CD14-positive monocyte (primary cell): ENCODE results near the gene DSCAML1. TPM values are rescaled to one million over a fixed set of nuclear protein-coding genes. Genes with fewer than 3 reads are reported as not detected.
A peak's percentile ranks its signal among the peaks of the same experiment; 100 is the strongest.

ENCODE experiments used
- DNase-seq, 3 donors: peaks; one replicate each; pipeline ENCODE4 v3.0.0-alpha.2; 2011 to 2022
- H2AFZ ChIP-seq: 2 replicates; pipeline ENCODE4 v1.6.0; 2012; ENCODE audit warnings: mild to moderate bottlenecking, low read depth, low read length, inconsistent platforms; ENCODE audit not compliant: insufficient read depth, poor library complexity, severe bottlenecking
- H3K27ac ChIP-seq, 2 donors: 1 replicate in 1 of 2; 2 replicates in 1 of 2; pipeline ENCODE4 v1.5.1; 2012 to 2013; ENCODE audit warnings: low read length in 2 of 2, control low read depth in 1 of 2, inconsistent platforms in 1 of 2, low read depth in 1 of 2, mild to moderate bottlenecking in 1 of 2
- H3K27me3 ChIP-seq, 2 donors: one replicate each; pipeline versions ENCODE4 v1.6.0 to v1.6.1; 2011 to 2013; ENCODE audit warnings: low read length in 2 of 2; ENCODE audit not compliant: control insufficient read depth in 2 of 2, insufficient read depth in 2 of 2
- H3K36me3 ChIP-seq, 2 donors: replicated peaks in 1 of 2; 1 replicate in 1 of 2; 2 replicates in 1 of 2; pipeline versions ENCODE4 v1.5.1 to v1.6.1; 2012 to 2013; ENCODE audit warnings: low read length in 2 of 2, control low read depth in 1 of 2, inconsistent platforms in 1 of 2, mild to moderate bottlenecking in 1 of 2; ENCODE audit not compliant: insufficient read depth in 2 of 2, control insufficient read depth in 1 of 2
- H3K4me1 ChIP-seq, 2 donors: 1 replicate in 1 of 2; 2 replicates in 1 of 2; pipeline versions ENCODE4 v1.5.1 to v1.6.1; 2012 to 2013; ENCODE audit warnings: low read length in 2 of 2, control low read depth in 1 of 2, inconsistent platforms in 1 of 2, mild to moderate bottlenecking in 1 of 2, moderate library complexity in 1 of 2; ENCODE audit not compliant: insufficient read depth in 2 of 2, control insufficient read depth in 1 of 2
- H3K4me2 ChIP-seq: replicated peaks from 2 replicates; pipeline ENCODE3; 2012; ENCODE audit warnings: low read length, moderate library complexity, mild to moderate bottlenecking; ENCODE audit not compliant: poor library complexity, severe bottlenecking; ENCODE audit errors: extremely low read depth
- H3K4me3 ChIP-seq, 3 experiments: fragments of 200-600 bp in 1 of 3; sonication (generic) in 1 of 3; replicated peaks in 1 of 3; 1 replicate in 2 of 3; 2 replicates in 1 of 3; pipeline ENCODE4 v1.5.1; 2011 to 2013; ENCODE audit warnings: low read length in 3 of 3, mild to moderate bottlenecking in 3 of 3, control low read depth in 2 of 3, low read depth in 2 of 3, inconsistent platforms in 1 of 3, moderate library complexity in 1 of 3
- H3K79me2 ChIP-seq: 2 replicates; pipeline ENCODE4 v1.6.0; 2012; ENCODE audit warnings: mild to moderate bottlenecking, control low read depth, inconsistent platforms, low read length, moderate library complexity; ENCODE audit not compliant: insufficient read depth
- H3K9ac ChIP-seq: 2 replicates; pipeline ENCODE4 v1.6.0; 2017; ENCODE audit warnings: low read length, mild to moderate bottlenecking; ENCODE audit not compliant: insufficient read depth, poor library complexity, severe bottlenecking
- H3K9me3 ChIP-seq, 2 donors: replicated peaks in 1 of 2; 1 replicate in 1 of 2; 2 replicates in 1 of 2; pipeline versions ENCODE4 v1.5.1 to v1.6.1; 2012 to 2013; ENCODE audit warnings: low read length in 2 of 2, control low read depth in 1 of 2; ENCODE audit not compliant: control insufficient read depth in 1 of 2, insufficient read depth in 1 of 2
- H4K20me1 ChIP-seq: 2 replicates; pipeline ENCODE4 v1.6.0; 2012; ENCODE audit warnings: mild to moderate bottlenecking, low read length, control low read depth, moderate library complexity; ENCODE audit not compliant: insufficient read depth
- H3K27ac Mint-ChIP-seq, 7 donors: one replicate each; pipeline ENCODE4 v1.8.0; 2020; ENCODE audit warnings: mild to moderate bottlenecking in 7 of 7, mixed read lengths in 7 of 7, moderate library complexity in 6 of 7, inconsistent platforms in 2 of 7
- H3K27me3 Mint-ChIP-seq, 3 donors: one replicate each; pipeline ENCODE4 v1.8.0; 2021 to 2022; ENCODE audit warnings: low read depth in 3 of 3, mild to moderate bottlenecking in 3 of 3, mixed read lengths in 3 of 3, moderate library complexity in 3 of 3, inconsistent platforms in 1 of 3
- H3K36me3 Mint-ChIP-seq, 2 donors: one replicate each; pipeline ENCODE4 v1.8.0; 2020; ENCODE audit warnings: mixed read lengths in 2 of 2, inconsistent platforms in 1 of 2, mild to moderate bottlenecking in 1 of 2
- H3K4me1 Mint-ChIP-seq: one replicate; pipeline ENCODE4 v1.8.0; 2020; ENCODE audit warnings: mild to moderate bottlenecking, mixed read lengths
- H3K4me3 Mint-ChIP-seq, 2 donors: one replicate each; pipeline ENCODE4 v1.8.0; 2020; ENCODE audit warnings: mild to moderate bottlenecking in 2 of 2, mixed read lengths in 2 of 2, moderate library complexity in 1 of 2
- H3K9me3 Mint-ChIP-seq, 7 donors: one replicate each; pipeline ENCODE4 v1.8.0; 2020 to 2022; ENCODE audit warnings: mixed read lengths in 7 of 7, mild to moderate bottlenecking in 6 of 7, moderate library complexity in 6 of 7, inconsistent platforms in 2 of 7
- CTCF ChIP-seq: fragments of 200-600 bp; IDR thresholded peaks from one replicate; pipeline ENCODE4 v1.8.0; 2022; ENCODE audit warnings: antibody characterized with exemption, mild to moderate bottlenecking
- WGBS: methylation state at CpG from one replicate; pipeline ENCODE4 v1.1.5; 2013; ENCODE audit warnings: missing lambda C conversion rate; ENCODE audit not compliant: insufficient coverage; 5-methylcytosine and 5-hydroxymethylcytosine counted together
- intact Hi-C, 2 donors: fragments of 100-400 bp; cut with micrococcal nuclease; formaldehyde crosslinking; loops; one replicate each; pipeline versions ENCODE4 v1.15.0 to v1.15.1; 2023
- polyA plus RNA-seq, 3 donors: library from polyadenylated mRNA; depleted of rRNA in 1 of 3; unstranded in 2 of 3; stranded (reverse) in 1 of 3; fragments of 300-500 nt in 2 of 3; fragments of >200 nt in 1 of 3; fragmentation: Illumina TruSeq in 2 of 3; gene quantifications; 1 replicate in 2 of 3; 2 replicates in 1 of 3; pipeline ENCODE4 v1.2.3, GENCODE V29; 2012 to 2021

Gene DSCAML1
- polyA plus RNA-seq, 3 donors, result not detected

- Histone ChIP-seq H3K4me3 (no peak overlapping the region), H3K9ac (no peak overlapping the region), H3K9me3 (no peaks in the 10 kb centered on the region), H3K27me3 (no peaks in the 10 kb centered on the region), H2AFZ (no peak overlapping the region), H3K27ac (peak overlapping the region; percentile 85 to 94), H3K79me2 (peaks cover 8% of the 10 kb centered on the region), H3K4me2 (no peak overlapping the region), H3K4me1 (peaks cover 81 to 92% of the 10 kb centered on the region in 2 donors), H3K36me3 (no peaks in the 10 kb centered on the region), H4K20me1 (no peaks in the 10 kb centered on the region)
- Mint-ChIP-seq H3K4me1 (peaks cover 88% of the 10 kb centered on the region), H3K27me3 (peaks cover 0 to 5% (median 2%) of the 10 kb centered on the region in 3 donors), H3K9me3 (peaks cover 0 to 2% (median 0%) of the 10 kb centered on the region in 7 donors), H3K36me3 (peaks cover 9 to 17% of the 10 kb centered on the region in 2 donors), H3K4me3 (no peak overlapping the region), H3K27ac (peak overlapping the region; percentile 46 to 98 (median 95))
- no peak for DNase-seq
- TF ChIP-seq CTCF, result no peak
- WGBS, result 98% methylated on average over 15 of the region's 17 CpGs
- intact Hi-C loops, result loop anchor here in 1 of 2 donors (5.0 to 10.0 kb wide), 2 partner anchors 152 to 310 kb away; partner anchors contain the start of gene IL10RA
These were observed 37.9 kb upstream of the DSCAML1 start for GRCh38 chr11:117834838-117835443.

GRCh38 chr11:117834068-117834810 is 37.2 kb upstream of the DSCAML1 start:
- DNase-seq, result no peak
- Histone ChIP-seq H3K79me2 (peaks cover 8% of the 10 kb centered on the region), H2AFZ (no peak overlapping the region), H3K4me1 (peaks cover 79 to 90% of the 10 kb centered on the region in 2 donors), H3K27ac (peak overlapping the region in 1 of 2 donors; percentile 94), H3K36me3 (no peaks in the 10 kb centered on the region), H3K27me3 (no peaks in the 10 kb centered on the region), H3K9ac (no peak overlapping the region), H3K4me3 (no peak overlapping the region), H4K20me1 (no peaks in the 10 kb centered on the region), H3K4me2 (no peak overlapping the region), H3K9me3 (no peaks in the 10 kb centered on the region)
- Mint-ChIP-seq H3K9me3 (peaks cover 0 to 2% (median 0%) of the 10 kb centered on the region in 7 donors), H3K4me3 (no peak overlapping the region), H3K27ac (peak overlapping the region in 2 of 7 donors; percentile 46), H3K36me3 (peaks cover 9 to 12% of the 10 kb centered on the region in 2 donors), H3K27me3 (peaks cover 0 to 5% (median 2%) of the 10 kb centered on the region in 3 donors), H3K4me1 (peaks cover 87% of the 10 kb centered on the region)
- WGBS, result 100% methylated on average over 2 of the region's 6 CpGs
- intact Hi-C loops, result loop anchor here in 1 of 2 donors (10.0 kb wide), 1 partner anchor 311 kb away; no protein-coding TSS in a partner anchor
- TF ChIP-seq CTCF, result no peak
